IMR-90 (cell line): ENCODE data around the gene SLC17A8. TPM values are rescaled to one million over a fixed set of nuclear protein-coding genes. Genes with fewer than 3 reads are reported as not detected.

Source experiments
- ATAC-seq: fragments of 200-7000 bp; cut with Tn5 transposase; 2 replicates; pipeline ENCODE4 v1.9.1; 2020; ENCODE audit warnings: low read depth, mild to moderate bottlenecking, moderate library complexity
- BruUV-seq: library from RNA; stranded (reverse); fragments of 400-500 nt; replicated peaks from 2 replicates; lab custom pipeline; 2021; lab: Mats Ljungman, UMichigan
- CTCF ChIA-PET: fragments of 300-600 bp; formaldehyde crosslinking; extraction: SDS; loops from one replicate; lab custom pipeline; 2021; ENCODE audit warnings: antibody characterized with exemption; lab: Yijun Ruan, JAX
- POLR2A ChIA-PET: fragments of 300-600 bp; sonication (Branson Sonifier 250); formaldehyde crosslinking; loops from one replicate; lab custom pipeline; 2022; ENCODE audit warnings: antibody characterized with exemption; ENCODE audit not compliant: unreplicated experiment; lab: Charles Lee
- DNase-seq: peaks from one replicate; pipeline ENCODE4 v3.0.0; 2013
- H2AFZ ChIP-seq: replicated peaks from 2 replicates; pipeline ENCODE3; 2013; ENCODE audit warnings: low read length, mild to moderate bottlenecking; ENCODE audit not compliant: poor library complexity
- H2AK5ac ChIP-seq: 2 replicates; pipeline ENCODE4 v1.6.1; 2013; ENCODE audit warnings: low read depth, low read length, inconsistent platforms
- H2AK9ac ChIP-seq: replicated peaks from 2 replicates; pipeline ENCODE3; 2013; ENCODE audit warnings: mild to moderate bottlenecking, low read depth, low read length, moderate library complexity; ENCODE audit not compliant: poor library complexity
- H2BK120ac ChIP-seq: 2 replicates; pipeline ENCODE4 v1.6.1; 2013; ENCODE audit warnings: low read depth, low read length, inconsistent platforms
- H2BK15ac ChIP-seq: 3 replicates; pipeline ENCODE4 v1.6.1; 2013; ENCODE audit warnings: low read depth, low read length, inconsistent platforms
- H2BK20ac ChIP-seq: 2 replicates; pipeline ENCODE4 v1.6.1; 2013; ENCODE audit warnings: low read depth, mild to moderate bottlenecking, inconsistent platforms, low read length, moderate library complexity
- H2BK5ac ChIP-seq: 2 replicates; pipeline ENCODE4 v1.6.1; 2013; ENCODE audit warnings: mild to moderate bottlenecking, low read depth, low read length, inconsistent platforms; ENCODE audit not compliant: poor library complexity, severe bottlenecking
- H3K14ac ChIP-seq: replicated peaks from 2 replicates; pipeline ENCODE4 v1.6.1; 2013; ENCODE audit warnings: low read depth, low read length, inconsistent platforms
- H3K18ac ChIP-seq: 2 replicates; pipeline ENCODE4 v1.6.1; 2013; ENCODE audit warnings: low read depth, low read length, control low read depth
- H3K23ac ChIP-seq: 2 replicates; pipeline ENCODE4 v1.6.1; 2013; ENCODE audit warnings: low read depth, low read length, inconsistent platforms
- H3K27ac ChIP-seq: 2 replicates; pipeline ENCODE4 v1.5.1; 2013; ENCODE audit warnings: mild to moderate bottlenecking, control low read depth, low read length; ENCODE audit not compliant: insufficient read depth
- H3K27me3 ChIP-seq: 2 replicates; pipeline ENCODE4 v1.6.1; 2013; ENCODE audit warnings: low read length; ENCODE audit not compliant: control insufficient read depth, insufficient read depth
- H3K36me3 ChIP-seq: 2 replicates; pipeline ENCODE4 v1.6.1; 2013; ENCODE audit warnings: low read length, mixed read lengths; ENCODE audit not compliant: control insufficient read depth, insufficient read depth
- H3K4ac ChIP-seq: 2 replicates; pipeline ENCODE4 v1.6.1; 2013; ENCODE audit warnings: low read depth, low read length, inconsistent platforms
- H3K4me1 ChIP-seq: 2 replicates; pipeline ENCODE4 v1.6.1; 2013; ENCODE audit warnings: low read length, mixed read lengths; ENCODE audit not compliant: control insufficient read depth, insufficient read depth
- H3K4me2 ChIP-seq: 2 replicates; pipeline ENCODE4 v1.6.1; 2013; ENCODE audit warnings: low read depth, mild to moderate bottlenecking, control low read depth, low read length, moderate library complexity
- H3K4me3 ChIP-seq: 2 replicates; pipeline ENCODE4 v1.5.1; 2013; ENCODE audit warnings: low read depth, mild to moderate bottlenecking, control low read depth, low read length, moderate library complexity; ENCODE audit not compliant: insufficient read depth
- H3K56ac ChIP-seq: 2 replicates; pipeline ENCODE4 v1.6.1; 2013; ENCODE audit warnings: low read length, inconsistent platforms; ENCODE audit not compliant: insufficient read depth; ENCODE audit errors: extremely low read depth
- H3K79me1 ChIP-seq, 2 experiments: 2 replicates each; pipeline ENCODE4 v1.6.1; 2013; ENCODE audit warnings: low read length in 2 of 2, inconsistent platforms in 1 of 2, low read depth in 1 of 2
- H3K9ac ChIP-seq: 2 replicates; pipeline ENCODE4 v1.6.1; 2013; ENCODE audit warnings: low read depth, low read length, control low read depth
- H3K9me1 ChIP-seq: 2 replicates; pipeline ENCODE4 v1.6.1; 2013; ENCODE audit warnings: low read length, inconsistent platforms; ENCODE audit not compliant: insufficient read depth
- H3K9me3 ChIP-seq: 2 replicates; pipeline ENCODE4 v1.6.1; 2013; ENCODE audit warnings: low read length; ENCODE audit not compliant: control insufficient read depth, insufficient read depth
- H4K20me1 ChIP-seq: 2 replicates; pipeline ENCODE4 v1.6.1; 2013; ENCODE audit warnings: low read length, inconsistent platforms; ENCODE audit not compliant: insufficient read depth
- H4K5ac ChIP-seq: 2 replicates; pipeline ENCODE4 v1.6.1; 2013; ENCODE audit warnings: mild to moderate bottlenecking, low read depth, low read length, control low read depth
- H4K8ac ChIP-seq, 2 experiments: 2 replicates each; pipeline ENCODE4 v1.6.1; 2013; ENCODE audit warnings: low read depth in 2 of 2, low read length in 2 of 2, control low read depth in 1 of 2, inconsistent platforms in 1 of 2
- H4K91ac ChIP-seq: 2 replicates; pipeline ENCODE4 v1.6.1; 2013; ENCODE audit warnings: low read depth, low read length, inconsistent platforms; ENCODE audit not compliant: insufficient read depth
- BHLHE40 ChIP-seq: fragments of 150-350 bp; IDR thresholded peaks from 2 replicates; pipeline ENCODE4 v1.6.1; 2016; ENCODE audit warnings: mild to moderate bottlenecking, low read depth, low read length
- CEBPB ChIP-seq: IDR thresholded peaks from 2 replicates; pipeline ENCODE4 v1.6.1; 2012; ENCODE audit warnings: low read depth, low read length, improper control_type of control experiment
- CHD1 ChIP-seq: IDR thresholded peaks from 2 replicates; pipeline ENCODE4 v1.6.1; 2012; ENCODE audit warnings: low read depth, low read length, improper control_type of control experiment
- CTCF ChIP-seq: conservative IDR thresholded peaks from 2 replicates; pipeline ENCODE4 v1.5.1; 2012; ENCODE audit warnings: mild to moderate bottlenecking, low read depth, low read length, improper control_type of control experiment
- ELK1 ChIP-seq: fragments of 150-350 bp; IDR thresholded peaks from 2 replicates; pipeline ENCODE4 v1.6.1; 2016; ENCODE audit warnings: low read depth, mild to moderate bottlenecking, low read length, moderate library complexity, borderline replicate concordance
- FOS ChIP-seq: fragments of 150-350 bp; IDR thresholded peaks from 2 replicates; pipeline ENCODE4 v1.6.1; 2016; ENCODE audit warnings: low read depth, low read length
- MAFK ChIP-seq: IDR thresholded peaks from 2 replicates; pipeline ENCODE4 v1.6.1; 2012; ENCODE audit warnings: low read depth, low read length, improper control_type of control experiment
- MAZ ChIP-seq: IDR thresholded peaks from 2 replicates; pipeline ENCODE4 v1.6.1; 2012; ENCODE audit warnings: low read depth, mild to moderate bottlenecking, low read length, improper control_type of control experiment, moderate library complexity, borderline replicate concordance
- MXI1 ChIP-seq: IDR thresholded peaks from 2 replicates; pipeline ENCODE4 v1.6.1; 2012; ENCODE audit warnings: low read depth, mild to moderate bottlenecking, low read length, moderate library complexity, borderline replicate concordance
- NFE2L2 ChIP-seq: fragments of 150-350 bp; IDR thresholded peaks from 2 replicates; pipeline ENCODE4 v1.6.1; 2016; ENCODE audit warnings: low read depth, mild to moderate bottlenecking, low read length
- POLR2A ChIP-seq: IDR thresholded peaks from 2 replicates; pipeline ENCODE4 v1.6.1; 2012; ENCODE audit warnings: mild to moderate bottlenecking, low read depth, low read length
- RAD21 ChIP-seq: IDR thresholded peaks from 2 replicates; pipeline ENCODE4 v1.6.1; 2012; ENCODE audit warnings: low read length, improper control_type of control experiment
- RCOR1 ChIP-seq: IDR thresholded peaks from 2 replicates; pipeline ENCODE4 v1.6.1; 2012; ENCODE audit warnings: mild to moderate bottlenecking, low read length, improper control_type of control experiment; ENCODE audit not compliant: insufficient replicate concordance
- RFX5 ChIP-seq: IDR thresholded peaks from 2 replicates; pipeline ENCODE4 v1.8.0; 2012; ENCODE audit warnings: low read depth, mild to moderate bottlenecking, low read length, moderate library complexity
- SMC3 ChIP-seq: fragments of 150-350 bp; IDR thresholded peaks from 2 replicates; pipeline ENCODE4 v1.6.1; 2016; ENCODE audit warnings: low read depth, mild to moderate bottlenecking, antibody characterized with exemption, low read length, moderate library complexity
- USF2 ChIP-seq: fragments of 150-350 bp; IDR thresholded peaks from 2 replicates; pipeline ENCODE4 v1.6.1; 2017; ENCODE audit warnings: mild to moderate bottlenecking, antibody characterized with exemption, low read length, low read depth
- WGBS, 2 experiments: methylation state at CpG; one replicate each; pipeline versions ENCODE4 v1.1.5 to v1.1.7; 2013; ENCODE audit warnings: missing lambda C conversion rate in 2 of 2; ENCODE audit not compliant: insufficient read length in 1 of 2; ENCODE audit errors: extremely low coverage in 2 of 2; 5-methylcytosine and 5-hydroxymethylcytosine counted together
- dilution Hi-C: fragments of 300-500 bp; cut with HindIII; formaldehyde crosslinking; loops from one replicate; pipeline ENCODE4 v1.14.3; 2018; ENCODE audit warnings: low sequenced_read_pairs; ENCODE audit not compliant: unreplicated experiment
- in situ Hi-C: fragments of 300-500 bp; cut with MboI; formaldehyde crosslinking; loops from 3 replicates; pipeline ENCODE4 v1.14.3; 2019; ENCODE audit warnings: low sequenced_read_pairs, inconsistent platforms, mixed read lengths
- intact Hi-C: fragments of 100-400 bp; cut with micrococcal nuclease; formaldehyde crosslinking; loops from 2 replicates; pipeline ENCODE4 v1.10.0; 2022
- polyA plus RNA-seq, 3 experiments: library from polyadenylated mRNA; depleted of rRNA; stranded (reverse); fragments of >200 nt; gene quantifications; 2 replicates each; pipeline ENCODE4 v1.2.3, GENCODE V29; 2012; ENCODE audit warnings: low replicate concordance in 1 of 3
- total RNA-seq: library from RNA; depleted of rRNA; stranded (reverse); fragments of >200 nt; gene quantifications from 2 replicates; pipeline ENCODE4 v1.2.3, GENCODE V29; 2012

SLC17A8 gene
- total and polyA plus RNA-seq, 2 of the 4 experiments (the other 2 are of a cell fraction): not detected

- Histone ChIP-seq H2BK5ac (no peak overlapping the region), H4K5ac (no peak overlapping the region), H4K8ac (no peak overlapping the region), H4K91ac (no peak overlapping the region), H3K4ac (no peak overlapping the region), H3K36me3 (no peaks in the 10 kb centered on the region), H2BK120ac (no peak overlapping the region), H3K4me2 (no peak overlapping the region), H3K14ac (no peak overlapping the region), H2BK15ac (no peak overlapping the region), H3K4me1 (no peaks in the 10 kb centered on the region), H2AFZ (no peak overlapping the region), H3K23ac (no peak overlapping the region), H3K4me3 (no peak overlapping the region), H2BK20ac (no peak overlapping the region), H3K9me1 (no peaks in the 10 kb centered on the region), H4K20me1 (no peaks in the 10 kb centered on the region), H2AK9ac (no peak overlapping the region), H3K18ac (no peak overlapping the region), H3K79me1 (no peaks in the 10 kb centered on the region), H3K9me3 (no peaks in the 10 kb centered on the region), H3K27ac (no peak overlapping the region), H3K27me3 (no peaks in the 10 kb centered on the region), H3K56ac (no peak overlapping the region), H2AK5ac (no peak overlapping the region), H3K9ac (no peak overlapping the region)
- BruUV-seq: no TSS peak
- no CpG with 5 or more reads among the region's 2 CpGs for WGBS, 2 experiments
- CTCF ChIA-PET: no interaction called here
- TF ChIP-seq CEBPB (no peak), MAZ (no peak), FOS (no peak), USF2 (no peak), MAFK (no peak), RCOR1 (no peak), CTCF (no peak), CHD1 (no peak), RAD21 (no peak), SMC3 (no peak), MXI1 (no peak), POLR2A (no peak), NFE2L2 (no peak), BHLHE40 (no peak), RFX5 (no peak), ELK1 (no peak)
- intact Hi-C loops: no loop called here
- ATAC-seq: no peak
- dilution Hi-C loops: no loop called here
- in situ Hi-C loops: no loop called here
- POLR2A ChIA-PET: no interaction called here
- no peak for DNase-seq
These were observed 24.5 kb downstream of the SLC17A8 start for GRCh38 chr12:100381379-100381778.
